Urinary bladder (tissue), 4 donors: ENCODE results near the gene TIGD1. TPM values are rescaled to one million over a fixed set of nuclear protein-coding genes. Genes with fewer than 3 reads are reported as not detected.

Source experiments
- DNase-seq: peaks from one replicate; pipeline ENCODE4 v3.0.0-alpha.2; 2015; ENCODE audit errors: extremely low spot score
- H3K27ac ChIP-seq: one replicate; pipeline ENCODE4 v1.5.1; 2013; ENCODE audit warnings: low read depth, mild to moderate bottlenecking, moderate library complexity
- H3K36me3 ChIP-seq: one replicate; pipeline ENCODE4 v1.6.1; 2013; ENCODE audit warnings: mild to moderate bottlenecking, moderate library complexity; ENCODE audit not compliant: insufficient read depth
- H3K4me1 ChIP-seq: one replicate; pipeline ENCODE4 v1.6.1; 2013; ENCODE audit warnings: mild to moderate bottlenecking, moderate library complexity; ENCODE audit not compliant: insufficient read depth
- H3K4me3 ChIP-seq: one replicate; pipeline ENCODE4 v1.5.1; 2013; ENCODE audit warnings: low read depth, low read length
- WGBS: extraction: QIAGEN DNeasy Blood & Tissue Kit; methylation state at CpG from one replicate; pipeline ENCODE4 v1.1.7; 2013; 5-methylcytosine and 5-hydroxymethylcytosine counted together
- polyA plus RNA-seq: library from polyadenylated mRNA; stranded (reverse); fragments of 200-250 nt; gene quantifications from one replicate; pipeline ENCODE4 v1.2.3, GENCODE V29; 2013
- total RNA-seq: library from RNA; depleted of rRNA; stranded (reverse); fragments of >200 nt; gene quantifications from one replicate; pipeline ENCODE4 v1.2.3, GENCODE V29; 2014
- donor health status: healthy with polysubstance abuse.
- donor health status: healthy.

TIGD1 gene
- total and polyA plus RNA-seq, 2 donors = 4.5 to 4.9 TPM

DNA sequence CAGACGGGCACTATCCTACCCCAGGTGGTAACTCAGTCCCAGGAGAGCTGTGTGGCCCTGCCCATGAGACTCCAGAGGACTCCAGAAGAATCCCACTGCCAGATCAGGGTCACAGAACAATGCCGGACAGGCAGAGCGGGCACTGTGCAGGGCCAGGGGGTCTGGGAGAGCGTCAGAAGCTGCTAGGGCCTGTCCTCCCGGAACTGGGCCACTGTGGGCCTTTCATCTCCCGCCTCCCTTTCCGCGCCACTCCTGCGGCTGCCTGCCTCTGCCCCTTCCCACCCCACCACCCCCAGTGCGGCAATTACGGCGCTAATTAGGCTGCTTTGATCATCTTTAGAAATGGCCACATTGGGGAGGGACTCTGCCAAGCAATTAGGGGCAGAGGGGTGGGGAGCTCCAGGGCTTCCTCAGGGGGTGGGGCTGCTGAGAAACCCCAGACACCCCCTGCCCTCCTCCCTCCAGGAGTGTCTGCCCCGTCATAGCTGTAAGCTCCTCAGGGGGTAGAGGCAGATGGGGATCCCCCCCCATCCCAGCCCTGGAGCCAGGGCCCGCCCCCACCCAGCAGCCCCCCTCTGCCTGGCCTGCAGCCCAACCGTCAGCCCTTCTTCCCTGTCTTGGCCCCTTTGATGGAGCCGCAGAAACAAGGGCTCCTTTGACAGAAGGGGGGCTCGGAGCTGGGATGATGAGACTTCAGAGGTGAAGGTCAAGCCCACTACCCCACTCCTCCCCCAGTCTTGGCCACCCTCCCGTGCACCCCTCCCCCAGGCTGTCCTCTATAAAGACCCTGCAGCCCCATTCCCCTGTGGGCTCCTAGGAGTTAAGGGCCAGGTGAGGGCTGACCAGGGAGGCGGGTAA, 30.5 kb downstream of the TIGD1 start, which contains the start of gene PRSS56:
Gene PRSS56, plus strand, starts transcription at position 808 of the 858 bp plus-strand sequence. CDS start 211 bp downstream, outside the sequence.
- WGBS = 45% methylated on average over 19 of the region's 19 CpGs
- Histone ChIP-seq H3K4me1 (no peaks in the 10 kb centered on the region), H3K36me3 (no peaks in the 10 kb centered on the region), H3K4me3 (no peak within 1 kb of the TSS), H3K27ac (no peak within 1 kb of the TSS)
- no peak for DNase-seq

DNA sequence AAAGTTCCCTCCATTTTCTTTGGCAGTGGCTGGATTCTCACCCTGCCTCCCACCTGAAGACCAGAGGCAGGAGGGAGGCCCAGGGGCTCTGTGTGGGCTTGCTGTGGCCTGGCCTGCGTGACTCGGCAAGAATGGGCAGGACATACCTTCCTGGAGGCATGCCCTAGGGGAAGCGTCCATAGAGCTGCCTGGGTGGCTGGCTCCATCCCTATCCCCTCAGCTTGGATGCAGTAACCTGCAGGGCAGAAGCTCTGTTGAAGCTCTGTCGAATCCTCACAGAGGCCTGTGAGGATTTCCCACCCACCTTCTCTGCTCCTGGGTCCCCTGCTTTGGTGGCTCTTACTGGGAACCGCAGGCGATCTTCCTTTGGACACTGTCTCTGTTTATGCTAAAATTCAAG, 31.5 kb downstream of the TIGD1 start:
- Histone ChIP-seq H3K4me3 (no peak overlapping the region), H3K27ac (no peak overlapping the region), H3K36me3 (no peaks in the 10 kb centered on the region), H3K4me1 (no peaks in the 10 kb centered on the region)
- no peak for DNase-seq
- 48% methylated on average over 6 of the region's 6 CpGs for WGBS

DNA sequence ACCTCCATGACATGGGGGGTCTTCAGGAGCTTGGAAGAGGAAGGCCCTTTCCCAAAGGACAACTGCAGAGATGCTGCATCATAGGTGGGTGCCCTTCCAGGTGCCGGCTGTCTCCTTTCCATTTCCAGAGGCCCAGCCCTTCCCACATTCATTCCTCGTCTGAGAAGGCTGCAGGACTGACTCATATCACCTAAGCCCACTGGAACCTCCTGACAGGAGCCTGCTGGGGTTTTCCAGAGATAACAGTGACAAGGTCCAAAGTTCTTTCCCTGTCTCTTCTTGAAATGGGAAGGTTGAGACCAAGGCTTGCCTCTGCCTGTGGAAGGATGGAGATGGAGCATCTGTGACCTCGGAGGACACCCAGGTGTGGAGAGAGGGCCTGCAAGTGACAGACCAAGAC, 33.8 kb downstream of the TIGD1 start:
- H3K4me3 ChIP-seq = no peak overlapping the region
- H3K4me1 ChIP-seq = no peaks in the 10 kb centered on the region
- no peak for DNase-seq
- H3K36me3 ChIP-seq = no peaks in the 10 kb centered on the region
- H3K27ac ChIP-seq = no peak overlapping the region
- 88% methylated on average over 3 of the region's 3 CpGs for WGBS

DNA sequence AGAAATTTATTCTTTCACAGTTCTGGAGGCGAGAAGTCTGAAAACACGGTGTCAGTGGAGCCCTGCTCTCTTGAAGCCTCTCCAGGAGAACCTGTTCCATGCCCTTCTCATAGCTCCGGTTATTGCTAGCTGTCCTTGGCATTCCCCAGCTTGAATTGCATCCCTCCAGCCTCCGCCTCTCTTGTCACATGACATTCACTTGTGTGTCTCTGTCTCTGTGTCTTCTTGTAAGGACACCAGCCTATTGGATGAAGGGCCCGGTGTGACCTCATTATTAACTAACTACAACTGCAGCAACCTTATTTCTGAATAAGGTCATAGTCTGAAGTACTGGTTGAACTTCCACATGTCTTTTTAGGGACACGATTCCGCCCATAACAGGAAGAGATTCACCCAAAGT, 34.7 kb downstream of the TIGD1 start:
- no peaks in the 10 kb centered on the region for H3K4me1 ChIP-seq
- H3K4me3 ChIP-seq = no peak overlapping the region
- WGBS = 94% methylated on average over 7 of the region's 7 CpGs
- no peak overlapping the region for H3K27ac ChIP-seq
- H3K36me3 ChIP-seq = no peaks in the 10 kb centered on the region
- no peak for DNase-seq

DNA sequence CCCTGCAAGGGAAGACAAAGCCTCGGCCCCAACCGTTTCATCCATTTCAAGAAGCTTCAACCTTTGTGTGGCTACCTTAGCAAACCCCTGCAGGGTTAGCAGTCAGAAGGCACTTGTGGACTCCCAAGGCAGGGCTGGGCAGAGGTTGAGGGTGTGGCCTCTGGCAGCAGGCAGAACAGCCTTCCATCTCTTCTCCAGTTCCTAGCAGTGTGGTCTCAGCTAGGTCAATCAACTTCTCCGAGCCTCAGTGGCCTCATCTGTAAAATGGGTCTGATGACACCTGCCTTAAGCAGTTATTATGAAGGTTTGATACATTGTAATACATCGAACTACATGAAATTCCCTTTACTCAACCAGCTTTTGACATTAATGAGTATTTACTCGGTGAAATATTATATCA, 37.0 kb downstream of the TIGD1 start:
- no peak overlapping the region for H3K27ac ChIP-seq
- no peak for DNase-seq
- no peaks in the 10 kb centered on the region for H3K4me1 ChIP-seq
- H3K4me3 ChIP-seq = no peak overlapping the region
- 74% methylated on average over 5 of the region's 5 CpGs for WGBS
- no peaks in the 10 kb centered on the region for H3K36me3 ChIP-seq

DNA sequence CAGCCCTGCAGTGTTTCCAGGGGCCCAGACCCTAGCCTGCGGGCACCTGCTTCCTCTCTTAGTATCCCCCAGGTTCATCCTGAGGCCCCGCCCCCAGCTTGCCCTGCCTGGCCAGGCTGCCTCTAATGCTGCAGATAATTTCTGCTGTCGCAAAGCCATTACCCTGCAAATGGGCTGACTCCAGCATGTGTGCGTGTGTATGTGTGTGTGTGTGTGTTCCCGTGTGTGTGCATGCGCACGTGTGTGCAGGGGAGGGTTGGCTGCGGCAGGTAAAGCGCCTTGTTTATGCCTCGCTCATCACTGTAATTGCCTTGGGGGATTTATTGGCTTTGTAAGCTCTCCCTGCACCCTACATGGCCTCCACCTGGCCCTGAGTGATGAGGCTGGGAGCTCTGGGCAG, 37.8 kb downstream of the TIGD1 start:
- Histone ChIP-seq H3K4me3 (no peak overlapping the region), H3K4me1 (no peaks in the 10 kb centered on the region), H3K36me3 (no peaks in the 10 kb centered on the region), H3K27ac (no peak overlapping the region)
- WGBS = 53% methylated on average over 10 of the region's 10 CpGs
- DNase-seq = no peak

DNA sequence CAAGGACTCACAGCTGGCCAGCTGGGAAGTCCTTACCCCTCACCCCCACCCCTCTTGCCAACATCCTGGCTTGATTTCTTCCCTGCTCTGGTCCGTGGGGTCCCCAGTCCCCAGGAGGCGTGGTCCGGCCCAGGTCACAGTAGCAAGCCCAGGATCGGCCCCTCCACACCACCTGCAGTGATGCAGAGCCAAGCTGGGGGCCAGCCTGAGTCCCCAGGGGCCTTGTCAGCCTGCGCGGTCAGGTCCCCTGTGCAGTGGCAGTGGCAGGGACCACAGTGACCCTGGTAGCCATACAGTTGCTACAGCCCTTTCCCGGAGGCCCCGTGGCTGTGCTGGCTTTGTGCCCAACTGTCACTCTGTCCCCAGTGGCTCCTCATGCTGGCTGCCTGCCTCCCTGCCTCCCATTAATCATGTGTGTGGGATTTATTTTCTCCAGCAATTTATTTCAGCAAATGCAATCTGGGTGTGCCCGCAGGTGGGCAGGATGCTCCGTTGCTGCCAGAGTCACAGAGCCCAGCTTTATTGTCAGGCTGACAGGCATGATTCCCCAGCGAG, 38.9 kb downstream of the TIGD1 start:
- Histone ChIP-seq H3K4me1 (no peaks in the 10 kb centered on the region), H3K36me3 (no peaks in the 10 kb centered on the region), H3K4me3 (no peak overlapping the region), H3K27ac (no peak overlapping the region)
- WGBS = 57% methylated on average over 11 of the region's 11 CpGs
- DNase-seq = no peak

DNA sequence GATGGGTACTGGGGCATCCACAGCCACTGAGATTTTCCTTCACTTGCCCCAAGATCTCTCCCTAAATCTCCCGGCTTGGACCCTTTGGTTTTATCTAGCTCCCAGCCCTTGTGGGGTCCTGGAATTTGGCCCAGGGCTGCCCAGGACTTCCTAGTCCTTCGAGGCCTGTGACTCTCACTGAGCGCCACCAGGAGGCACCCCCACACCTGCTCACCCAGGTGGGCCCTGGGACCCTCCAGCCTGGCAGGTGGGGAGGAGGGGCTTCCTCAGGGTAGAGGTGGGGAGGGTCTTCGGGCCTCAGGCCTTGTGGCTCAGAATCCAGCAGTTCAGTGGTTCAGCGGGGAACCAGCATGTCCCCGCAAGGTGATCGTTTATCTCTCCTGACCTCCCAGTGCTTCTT, 42.1 kb downstream of the TIGD1 start:
- no peaks in the 10 kb centered on the region for H3K4me1 ChIP-seq
- no peaks in the 10 kb centered on the region for H3K36me3 ChIP-seq
- no peak for DNase-seq
- H3K4me3 ChIP-seq = no peak overlapping the region
- 70% methylated on average over 7 of the region's 7 CpGs for WGBS
- H3K27ac ChIP-seq = no peak overlapping the region

DNA sequence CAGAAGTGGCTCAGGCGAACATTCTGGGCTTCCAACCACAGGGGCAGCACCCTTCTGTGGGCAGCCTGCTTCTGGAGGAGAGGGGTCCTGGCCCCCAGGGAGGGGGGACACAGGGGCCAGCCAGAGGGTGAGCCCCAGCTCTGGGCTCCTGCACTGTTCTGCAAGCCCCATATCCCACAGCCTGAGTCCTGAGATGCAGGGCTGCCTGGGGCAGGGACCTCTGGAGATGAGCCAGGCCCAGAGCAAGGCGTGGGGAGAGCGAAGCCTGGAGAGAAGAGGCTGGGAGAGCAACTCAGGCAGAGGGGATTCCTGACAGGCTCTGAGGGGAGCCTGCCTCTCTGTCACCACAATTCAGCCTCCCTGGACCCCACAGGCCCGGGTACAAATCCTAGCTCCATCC, 43.6 kb downstream of the TIGD1 start:
- no peak overlapping the region for H3K27ac ChIP-seq
- no peak for DNase-seq
- 67% methylated on average over 4 of the region's 4 CpGs for WGBS

DNA sequence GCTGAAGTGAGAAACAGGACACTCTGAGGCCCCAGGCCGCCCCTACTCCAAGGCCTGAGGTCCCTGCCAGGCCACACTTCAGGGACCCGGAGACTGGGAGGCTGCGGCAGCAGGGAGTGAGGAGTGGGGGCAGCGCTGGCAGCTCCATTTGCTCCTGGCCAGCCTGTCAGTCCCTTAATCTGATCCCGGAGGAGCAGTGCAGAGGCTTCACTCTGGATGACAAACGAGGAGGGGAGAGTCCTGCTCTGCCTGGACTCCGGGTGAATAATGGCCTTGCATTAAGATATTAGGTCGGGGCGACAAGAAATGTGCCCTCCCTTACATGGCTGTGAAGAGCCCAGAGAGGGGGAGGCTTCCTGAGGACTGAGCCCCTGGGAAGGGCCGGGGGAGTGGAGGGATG, 44.5 kb downstream of the TIGD1 start:
- WGBS = 35% methylated on average over 10 of the region's 10 CpGs
- no peaks in the 10 kb centered on the region for H3K4me1 ChIP-seq
- DNase-seq = no peak
- no peak overlapping the region for H3K27ac ChIP-seq
- H3K36me3 ChIP-seq = no peaks in the 10 kb centered on the region
- no peak overlapping the region for H3K4me3 ChIP-seq

More for the DNA sequence above, 43.6 kb downstream of the TIGD1 start:
- H3K4me3 ChIP-seq = no peak overlapping the region
- no peaks in the 10 kb centered on the region for H3K4me1 ChIP-seq
- no peaks in the 10 kb centered on the region for H3K36me3 ChIP-seq

DNA sequence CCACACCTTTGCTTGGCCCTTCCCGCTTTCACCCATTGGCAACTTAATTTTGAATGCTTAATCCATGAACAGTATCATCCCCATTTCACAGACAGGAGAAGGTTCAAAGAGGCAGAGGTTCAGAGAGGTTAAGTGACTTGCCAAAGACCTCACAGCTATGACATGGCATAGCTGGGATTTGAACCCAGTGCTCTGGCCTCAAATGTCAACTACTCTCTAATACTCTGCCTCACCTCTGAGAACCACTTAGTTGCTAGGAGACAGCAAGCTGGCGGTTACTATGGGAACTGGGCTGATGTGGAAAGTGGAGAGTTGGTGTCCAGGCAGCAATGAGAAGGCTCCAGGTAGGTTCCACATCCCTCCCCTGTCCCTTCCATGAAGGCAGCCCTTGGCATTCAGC, 45.9 kb downstream of the TIGD1 start:
- DNase-seq = no peak
- WGBS = 70% methylated on average over 2 of the region's 2 CpGs
- no peaks in the 10 kb centered on the region for H3K36me3 ChIP-seq
- H3K4me3 ChIP-seq = no peak overlapping the region
- no peaks in the 10 kb centered on the region for H3K4me1 ChIP-seq
- H3K27ac ChIP-seq = no peak overlapping the region

DNA sequence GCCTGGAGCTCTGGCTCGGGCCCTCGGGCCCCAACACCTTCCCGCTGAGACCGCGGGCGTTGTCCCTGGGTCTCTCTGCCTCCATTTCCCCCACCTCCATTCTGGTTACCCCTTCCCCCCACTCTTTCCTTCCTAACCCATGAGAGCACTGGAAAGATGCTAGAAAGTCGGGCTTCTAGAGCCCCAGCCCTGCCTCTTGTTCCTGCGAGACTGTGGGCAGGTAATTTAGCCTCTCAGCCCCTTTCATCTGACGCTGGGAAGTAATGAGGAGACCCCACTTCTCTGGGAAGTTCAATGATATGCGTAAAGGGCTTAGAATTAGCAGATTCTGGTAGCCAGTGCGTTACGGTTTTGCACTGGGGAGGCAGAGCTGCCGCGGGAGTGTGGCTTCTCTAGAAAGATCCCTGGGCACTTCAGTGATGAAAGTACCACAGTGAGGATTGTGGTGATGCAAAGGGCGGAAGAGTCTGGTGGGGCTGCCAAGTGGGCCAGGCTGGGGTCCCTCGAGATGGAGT, 46.5 kb downstream of the TIGD1 start:
- WGBS = 22% methylated on average over 16 of the region's 16 CpGs
- Histone ChIP-seq H3K27ac (no peak overlapping the region), H3K4me3 (no peak overlapping the region), H3K36me3 (no peaks in the 10 kb centered on the region), H3K4me1 (no peaks in the 10 kb centered on the region)
- DNase-seq = no peak

DNA sequence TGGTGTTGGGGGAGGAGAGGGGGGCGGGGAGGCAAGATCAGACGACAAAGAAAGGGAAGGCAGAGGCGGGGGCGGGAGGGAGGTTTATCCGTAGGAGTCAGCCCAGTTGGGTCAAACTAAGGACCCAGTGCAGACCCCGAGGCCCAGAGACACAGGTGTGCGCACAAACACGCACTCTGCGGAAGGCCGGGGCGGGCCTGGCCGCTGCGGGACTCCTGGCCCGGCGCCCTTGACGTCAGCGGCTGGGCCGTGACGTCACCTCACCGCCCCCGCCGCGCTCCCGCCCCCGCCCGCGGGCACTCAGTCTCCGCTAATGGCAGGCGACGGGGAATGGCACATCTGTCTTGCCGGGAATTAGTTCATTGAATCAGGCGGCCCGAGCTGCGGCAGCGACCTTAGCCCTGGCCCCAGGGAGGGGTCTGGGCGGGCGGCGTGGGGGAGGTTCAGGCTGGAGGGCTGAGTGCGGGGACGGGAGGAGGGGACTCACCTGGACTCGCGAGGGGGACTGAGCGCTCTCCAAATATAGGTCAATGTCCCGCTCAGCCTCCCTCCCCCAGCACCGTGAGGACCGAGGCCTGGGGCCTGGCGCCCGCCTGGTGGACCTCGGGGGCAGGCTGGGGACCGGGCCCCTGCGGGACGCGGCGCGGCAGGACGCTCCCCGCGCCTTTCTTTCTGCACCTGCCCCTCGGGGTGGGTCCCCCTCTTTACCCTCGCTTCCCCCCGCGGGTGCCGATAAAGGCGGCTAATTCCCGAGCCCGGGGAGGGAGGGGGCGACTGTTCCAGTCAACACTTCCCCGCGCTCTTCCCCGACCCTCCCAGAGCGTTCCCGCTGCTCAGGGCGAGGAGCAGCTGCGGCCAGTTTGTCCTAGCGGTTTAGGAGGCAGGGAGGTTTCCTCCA, 47.2 kb downstream of the TIGD1 start:
- no peak for DNase-seq
- under 1% methylated on average over 74 of the region's 75 CpGs for WGBS
- no peak overlapping the region for H3K27ac ChIP-seq
- H3K4me1 ChIP-seq = no peaks in the 10 kb centered on the region
- H3K4me3 ChIP-seq = peak overlapping the region; percentile 35
- H3K36me3 ChIP-seq = no peaks in the 10 kb centered on the region
